Upper lobe of left lung (tissue), 6 donors: ENCODE measurements around the gene ZDHHC21. TPM values are rescaled to one million over a fixed set of nuclear protein-coding genes. Genes with fewer than 3 reads are reported as not detected.

ENCODE experiments used
- ATAC-seq, 2 donors: fragments of 200-7000 bp; cut with Tn5 transposase; one replicate each; pipeline ENCODE4 v1.9.1; 2022; ENCODE audit warnings: mild to moderate bottlenecking in 2 of 2, moderate library complexity in 2 of 2; ENCODE audit not compliant: low FRiP score in 2 of 2
- DNase-seq, 2 donors: peaks; one replicate each; pipeline ENCODE4 v3.0.0-alpha.2; 2019 to 2020
- H3K27ac ChIP-seq, 4 donors: fragments of 200-600 bp; sonication (generic); one replicate each; pipeline ENCODE4 v1.5.1; 2016 to 2019
- H3K27me3 ChIP-seq, 4 donors: fragments of 200-600 bp; sonication (generic); one replicate each; pipeline ENCODE4 v1.5.1; 2017 to 2019
- H3K36me3 ChIP-seq, 4 donors: fragments of 200-600 bp; sonication (generic); one replicate each; pipeline ENCODE4 v1.5.1; 2016 to 2019
- H3K4me1 ChIP-seq, 4 donors: fragments of 200-600 bp; sonication (generic); one replicate each; pipeline ENCODE4 v1.5.1; 2018 to 2019
- H3K4me3 ChIP-seq, 4 donors: fragments of 200-600 bp; sonication (generic); one replicate each; pipeline ENCODE4 v1.5.1; 2017 to 2019; ENCODE audit warnings: mild to moderate bottlenecking in 2 of 4, moderate library complexity in 1 of 4
- H3K9me3 ChIP-seq, 4 donors: fragments of 200-600 bp; sonication (generic); one replicate each; pipeline ENCODE4 v1.5.1; 2018 to 2019
- EP300 ChIP-seq, 4 donors: sonication (generic); formaldehyde crosslinking; IDR thresholded peaks; one replicate each; pipeline ENCODE4 v1.5.1; 2017; ENCODE audit warnings: antibody characterized with exemption in 4 of 4, control low read depth in 2 of 4
- POLR2A ChIP-seq, 4 donors: fragments of 450-650 bp; IDR thresholded peaks; one replicate each; pipeline ENCODE4 v1.5.1; 2016 to 2017; ENCODE audit warnings: antibody characterized with exemption in 4 of 4, mild to moderate bottlenecking in 2 of 4
- POLR2AphosphoS5 ChIP-seq, 2 donors: sonication (generic); formaldehyde crosslinking; IDR thresholded peaks; one replicate each; pipeline ENCODE4 v1.5.1; 2017; ENCODE audit warnings: antibody characterized with exemption in 2 of 2
- WGBS, 2 donors: methylation state at CpG; one replicate each; pipeline ENCODE4 v1.1.5; 2017 to 2018; 5-methylcytosine and 5-hydroxymethylcytosine counted together
- total RNA-seq, 6 donors: library from RNA; depleted of rRNA in 4 of 6; stranded (reverse); fragments of >200 nt in 4 of 6; gene quantifications; one replicate each; pipeline versions ENCODE4 v1.1.0 to v1.2.1, GENCODE V29; 2016 to 2021
- TF ChIP-seq, protein P1 (sequence below), 6 experiments: fragments of 450-650 bp in 4 of 6; fragments of 200-600 bp in 2 of 6; sonication (generic) in 2 of 6; IDR thresholded peaks; one replicate each; pipeline ENCODE4 v1.5.1; 2016 to 2019; ENCODE audit warnings: antibody characterized with exemption in 6 of 6
- donor health status: DM: no; HTN: no; CAD: no; lungs with moderate emphysema.
- donor health status: DM: no; HTN: yes; CAD: no; lungs with severe emphysema.

Gene ZDHHC21, protein sequence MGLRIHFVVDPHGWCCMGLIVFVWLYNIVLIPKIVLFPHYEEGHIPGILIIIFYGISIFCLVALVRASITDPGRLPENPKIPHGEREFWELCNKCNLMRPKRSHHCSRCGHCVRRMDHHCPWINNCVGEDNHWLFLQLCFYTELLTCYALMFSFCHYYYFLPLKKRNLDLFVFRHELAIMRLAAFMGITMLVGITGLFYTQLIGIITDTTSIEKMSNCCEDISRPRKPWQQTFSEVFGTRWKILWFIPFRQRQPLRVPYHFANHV
- total RNA-seq, result 10 to 100 TPM in 5 of 6 donors, 1 to 10 TPM in 1; 6.5 to 46.5 (median 21.1) TPM

DNA sequence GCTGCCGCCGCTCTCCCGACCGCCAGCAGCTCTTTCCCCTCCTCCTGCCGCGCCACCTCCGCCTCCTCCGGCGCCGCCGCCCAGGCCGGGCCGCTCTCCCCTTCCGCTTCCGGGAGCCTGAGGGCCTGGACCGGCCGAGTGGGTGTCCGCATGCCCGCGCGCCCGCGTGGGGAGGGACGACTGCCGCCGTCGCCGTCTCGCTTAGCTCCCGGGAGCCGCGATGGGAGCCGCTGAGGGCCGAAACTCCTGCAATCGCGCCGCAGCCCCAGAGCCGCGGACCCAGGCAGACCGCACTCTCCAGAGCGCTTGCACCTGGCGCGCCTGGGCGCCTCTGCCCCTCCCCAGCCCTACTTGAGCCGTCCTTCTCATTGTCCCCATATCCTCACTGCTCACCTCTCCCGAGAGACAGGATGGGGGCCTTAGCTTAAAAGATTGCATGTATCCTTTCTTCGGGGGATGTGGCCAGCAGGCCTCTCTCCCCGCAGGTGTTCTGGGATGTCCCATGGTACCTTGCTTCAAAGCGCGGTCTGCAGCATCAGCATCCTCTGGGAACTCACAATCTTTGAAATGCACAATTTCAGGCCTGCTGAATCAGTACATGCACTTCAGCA, at the start of gene ZDHHC21:
Gene ZDHHC21, minus strand, starts transcription at position 182 of the 611 bp plus-strand sequence. CDS start 19,092 bp downstream, outside the sequence.
- Histone ChIP-seq H3K36me3 (peaks cover 0 to 12% (median 3%) of the 10 kb centered on the region in 4 donors), H3K9me3 (no peaks in the 10 kb centered on the region), H3K27me3 (no peaks in the 10 kb centered on the region), H3K4me1 (peaks cover 8 to 29% (median 16%) of the 10 kb centered on the region in 4 donors), H3K27ac (peak within 1 kb of the TSS; percentile 40 to 81 (median 48)), H3K4me3 (peak within 1 kb of the TSS; percentile 69 to 94 (median 79))
- TF ChIP-seq POLR2A (IDR thresholded peaks at IDR 0.05) (peak in 1 of 4 donors; percentile 71), POLR2AphosphoS5 (IDR thresholded peaks at IDR 0.05) (peak; percentile 39 to 54), EP300 (IDR thresholded peaks at IDR 0.05) (no peak)
- TF ChIP-seq, protein P1, sequence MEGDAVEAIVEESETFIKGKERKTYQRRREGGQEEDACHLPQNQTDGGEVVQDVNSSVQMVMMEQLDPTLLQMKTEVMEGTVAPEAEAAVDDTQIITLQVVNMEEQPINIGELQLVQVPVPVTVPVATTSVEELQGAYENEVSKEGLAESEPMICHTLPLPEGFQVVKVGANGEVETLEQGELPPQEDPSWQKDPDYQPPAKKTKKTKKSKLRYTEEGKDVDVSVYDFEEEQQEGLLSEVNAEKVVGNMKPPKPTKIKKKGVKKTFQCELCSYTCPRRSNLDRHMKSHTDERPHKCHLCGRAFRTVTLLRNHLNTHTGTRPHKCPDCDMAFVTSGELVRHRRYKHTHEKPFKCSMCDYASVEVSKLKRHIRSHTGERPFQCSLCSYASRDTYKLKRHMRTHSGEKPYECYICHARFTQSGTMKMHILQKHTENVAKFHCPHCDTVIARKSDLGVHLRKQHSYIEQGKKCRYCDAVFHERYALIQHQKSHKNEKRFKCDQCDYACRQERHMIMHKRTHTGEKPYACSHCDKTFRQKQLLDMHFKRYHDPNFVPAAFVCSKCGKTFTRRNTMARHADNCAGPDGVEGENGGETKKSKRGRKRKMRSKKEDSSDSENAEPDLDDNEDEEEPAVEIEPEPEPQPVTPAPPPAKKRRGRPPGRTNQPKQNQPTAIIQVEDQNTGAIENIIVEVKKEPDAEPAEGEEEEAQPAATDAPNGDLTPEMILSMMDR (IDR thresholded peaks at IDR 0.05), result no peak
- peak; percentile 75 to 96 for DNase-seq
- peak; percentile 90 to 96 for ATAC-seq
- WGBS, 2 donors, result 9 to 11% methylated on average over 5 to 19 of the region's 50 CpGs

DNA sequence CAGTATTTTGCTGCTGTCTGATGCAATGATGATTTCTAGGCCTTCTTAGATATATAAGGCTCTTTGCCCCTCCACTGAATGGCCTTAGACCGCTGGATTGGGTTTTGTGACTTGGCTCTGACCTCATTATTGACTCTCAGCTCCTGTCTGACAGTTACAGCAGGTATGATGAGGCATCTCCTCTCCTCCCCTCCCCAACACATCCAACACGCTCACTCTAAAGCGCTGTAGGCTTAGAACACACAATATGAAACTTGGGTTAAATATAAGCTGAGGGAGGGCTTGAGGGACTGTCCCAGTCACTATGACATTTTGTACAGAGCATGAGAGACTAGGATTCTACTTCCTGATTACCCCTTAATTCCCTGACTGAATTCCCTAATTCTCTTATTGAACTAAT, 48.1 kb upstream of the ZDHHC21 start:
- Histone ChIP-seq H3K4me3 (no peak overlapping the region), H3K9me3 (no peaks in the 10 kb centered on the region), H3K36me3 (no peaks in the 10 kb centered on the region), H3K4me1 (no peaks in the 10 kb centered on the region), H3K27me3 (no peaks in the 10 kb centered on the region), H3K27ac (no peak overlapping the region)
- no peak for TF ChIP-seq POLR2AphosphoS5 (IDR thresholded peaks at IDR 0.05)
- no peak for TF ChIP-seq POLR2A (IDR thresholded peaks at IDR 0.05)
- TF ChIP-seq, protein P1 (IDR thresholded peaks at IDR 0.05), result no peak
- TF ChIP-seq EP300 (IDR thresholded peaks at IDR 0.05), result no peak
- WGBS, 2 donors, result 93% methylated on average over 3 of the region's 3 CpGs
- ATAC-seq (no peak), DNase-seq (no peak)

DNA sequence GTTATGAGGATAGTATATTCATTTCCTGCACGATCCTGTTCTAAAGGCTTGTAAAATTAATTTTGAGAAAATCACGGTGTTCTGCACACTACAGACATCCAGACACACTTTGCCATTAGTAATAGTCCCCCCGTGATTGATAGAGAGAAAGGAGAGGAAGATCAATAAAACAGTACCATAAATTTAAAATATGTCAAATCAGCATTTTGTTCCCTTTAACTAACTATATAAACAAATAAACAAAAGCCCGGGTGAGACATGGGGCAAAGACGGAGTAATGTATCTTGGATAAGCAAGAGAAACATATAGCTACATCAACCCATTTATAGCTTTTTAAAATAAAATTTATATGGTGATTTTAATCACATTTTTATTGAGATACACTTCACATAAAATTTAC, 39.9 kb upstream of the ZDHHC21 start:
- ATAC-seq, result no peak
- Histone ChIP-seq H3K4me3 (no peak overlapping the region), H3K27ac (no peak overlapping the region), H3K27me3 (no peaks in the 10 kb centered on the region), H3K36me3 (no peaks in the 10 kb centered on the region), H3K9me3 (no peaks in the 10 kb centered on the region), H3K4me1 (no peaks in the 10 kb centered on the region)
- no peak for DNase-seq
- TF ChIP-seq EP300 (IDR thresholded peaks at IDR 0.05) (no peak), POLR2A (IDR thresholded peaks at IDR 0.05) (no peak), POLR2AphosphoS5 (IDR thresholded peaks at IDR 0.05) (no peak)
- TF ChIP-seq, protein P1 (IDR thresholded peaks at IDR 0.05), result no peak
- WGBS, 2 donors, result 72 to 82% methylated on average over 5 of the region's 5 CpGs

DNA sequence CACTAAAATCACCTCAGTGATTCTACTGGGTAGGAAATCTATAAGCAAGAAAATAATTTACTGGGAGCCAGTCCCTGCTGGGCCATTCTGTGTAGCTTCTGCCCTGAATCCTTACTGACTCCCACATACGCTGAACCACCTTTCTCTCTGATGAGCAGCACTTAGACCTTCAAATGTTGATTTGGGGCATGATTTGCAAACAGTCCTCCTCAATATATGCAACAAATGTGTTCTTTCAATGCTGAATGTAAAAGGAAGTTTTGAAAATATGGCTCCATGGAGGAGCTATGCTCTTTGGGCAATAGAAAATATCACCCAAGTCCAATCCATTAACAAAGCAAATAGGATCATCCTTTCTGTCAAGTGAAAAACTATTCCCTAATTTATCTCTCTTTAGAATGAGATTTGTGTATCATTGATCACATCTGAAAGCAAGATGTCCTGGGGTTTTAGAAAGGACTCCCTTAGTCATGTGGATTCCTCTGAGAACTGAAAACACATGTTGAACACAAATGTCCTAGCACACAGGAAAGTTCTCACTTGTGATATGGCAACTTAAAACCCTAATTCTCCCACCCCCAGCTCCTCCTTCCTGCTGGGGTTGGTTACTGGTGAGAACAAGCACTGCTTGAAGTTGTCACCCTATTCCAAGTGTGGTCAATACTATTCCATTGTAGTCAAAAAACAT, 38.2 kb upstream of the ZDHHC21 start:
- TF ChIP-seq POLR2A (IDR thresholded peaks at IDR 0.05) (no peak), POLR2AphosphoS5 (IDR thresholded peaks at IDR 0.05) (no peak), EP300 (IDR thresholded peaks at IDR 0.05) (no peak)
- TF ChIP-seq, protein P1 (IDR thresholded peaks at IDR 0.05), result no peak
- H3K27me3 ChIP-seq, result no peaks in the 10 kb centered on the region
- no peak overlapping the region for H3K27ac ChIP-seq
- no peaks in the 10 kb centered on the region for H3K4me1 ChIP-seq
- WGBS, 2 donors, result 91 to 100% methylated on average over 1 of the region's 1 CpG
- no peak for ATAC-seq
- DNase-seq, result no peak
- H3K36me3 ChIP-seq, result no peaks in the 10 kb centered on the region
- H3K4me3 ChIP-seq, result no peak overlapping the region
- no peaks in the 10 kb centered on the region for H3K9me3 ChIP-seq
